ENCODE results near the gene CLIP2.

- TF ChIP-seq CTCF (IDR thresholded peaks at IDR 0.05; ENCODE audit: low read depth, low read length), result peak; percentile 99
- TF ChIP-seq POLR2A (IDR thresholded peaks at IDR 0.05; ENCODE audit: extremely low read depth, insufficient read length), result no peak
Observed at GRCh38 chr7:74401137-74401859, 112.1 kb downstream of the CLIP2 start.

Measured in NB4 (cell line).